Suprapubic skin (tissue), 4 donors: ENCODE results near the gene ADAMTS8. TPM values are rescaled to one million over a fixed set of nuclear protein-coding genes. Genes with fewer than 3 reads are reported as not detected.
A peak's percentile ranks its signal among the peaks of the same experiment; 100 is the strongest.

Experiments
- DNase-seq, 2 donors: peaks; one replicate each; pipeline ENCODE4 v3.0.0-alpha.2; 2019; ENCODE audit warnings: low spot score in 2 of 2
- H3K27ac ChIP-seq: fragments of 200-600 bp; sonication (generic); one replicate; pipeline ENCODE4 v1.5.1; 2019
- H3K27me3 ChIP-seq: fragments of 200-600 bp; sonication (generic); one replicate; pipeline ENCODE4 v1.5.1; 2019
- H3K36me3 ChIP-seq: fragments of 200-600 bp; sonication (generic); one replicate; pipeline ENCODE4 v1.5.1; 2019
- H3K4me1 ChIP-seq: fragments of 200-600 bp; sonication (generic); one replicate; pipeline ENCODE4 v1.5.1; 2019
- H3K4me3 ChIP-seq: fragments of 200-600 bp; sonication (generic); one replicate; pipeline ENCODE4 v1.5.1; 2019; ENCODE audit warnings: mild to moderate bottlenecking
- H3K9me3 ChIP-seq: fragments of 200-600 bp; sonication (generic); one replicate; pipeline ENCODE4 v1.5.1; 2019
- EP300 ChIP-seq: sonication (generic); formaldehyde crosslinking; IDR thresholded peaks from one replicate; pipeline ENCODE4 v1.6.1; 2017; ENCODE audit warnings: antibody characterized with exemption
- POLR2A ChIP-seq, 2 donors: fragments of 450-650 bp; IDR thresholded peaks; one replicate each; pipeline ENCODE4 v1.6.1; 2017; ENCODE audit warnings: antibody characterized with exemption in 2 of 2, mild to moderate bottlenecking in 2 of 2, moderate library complexity in 2 of 2
- POLR2AphosphoS5 ChIP-seq, 3 donors: sonication (generic); formaldehyde crosslinking; IDR thresholded peaks; one replicate each; pipeline ENCODE4 v1.6.1; 2017; ENCODE audit warnings: antibody characterized with exemption in 3 of 3
- WGBS: methylation state at CpG from one replicate; pipeline ENCODE4 v1.1.5; 2018; 5-methylcytosine and 5-hydroxymethylcytosine counted together
- total RNA-seq, 4 donors: library from RNA; depleted of rRNA; stranded (reverse); fragments of >200 nt; gene quantifications; one replicate each; pipeline ENCODE4 v1.1.0, GENCODE V29; 2016
- TF ChIP-seq, protein P1 (sequence below), 2 donors: fragments of 200-600 bp in 1 of 2; fragments of 450-650 bp in 1 of 2; sonication (generic) in 1 of 2; IDR thresholded peaks; one replicate each; pipeline ENCODE4 v1.5.1; 2016 to 2019; ENCODE audit warnings: antibody characterized with exemption in 2 of 2, mild to moderate bottlenecking in 1 of 2, moderate library complexity in 1 of 2

Gene ADAMTS8
- total RNA-seq, 4 donors from 2014 or later, result 0.30 to 0.72 (median 0.65) TPM

DNA sequence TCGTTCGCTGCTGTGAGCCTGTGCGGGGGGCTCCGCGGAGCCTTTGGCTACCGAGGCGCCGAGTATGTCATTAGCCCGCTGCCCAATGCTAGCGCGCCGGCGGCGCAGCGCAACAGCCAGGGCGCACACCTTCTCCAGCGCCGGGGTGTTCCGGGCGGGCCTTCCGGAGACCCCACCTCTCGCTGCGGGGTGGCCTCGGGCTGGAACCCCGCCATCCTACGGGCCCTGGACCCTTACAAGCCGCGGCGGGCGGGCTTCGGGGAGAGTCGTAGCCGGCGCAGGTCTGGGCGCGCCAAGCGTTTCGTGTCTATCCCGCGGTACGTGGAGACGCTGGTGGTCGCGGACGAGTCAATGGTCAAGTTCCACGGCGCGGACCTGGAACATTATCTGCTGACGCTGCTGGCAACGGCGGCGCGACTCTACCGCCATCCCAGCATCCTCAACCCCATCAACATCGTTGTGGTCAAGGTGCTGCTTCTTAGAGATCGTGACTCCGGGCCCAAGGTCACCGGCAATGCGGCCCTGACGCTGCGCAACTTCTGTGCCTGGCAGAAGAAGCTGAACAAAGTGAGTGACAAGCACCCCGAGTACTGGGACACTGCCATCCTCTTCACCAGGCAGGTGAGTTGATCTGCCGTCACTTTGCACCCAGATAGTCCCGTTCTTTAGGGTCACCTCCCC lies 21.0 kb upstream of the ADAMTS8 start:
- TF ChIP-seq POLR2AphosphoS5 (IDR thresholded peaks at IDR 0.05), result no peak
- TF ChIP-seq EP300, result no peak
- TF ChIP-seq, protein P1, sequence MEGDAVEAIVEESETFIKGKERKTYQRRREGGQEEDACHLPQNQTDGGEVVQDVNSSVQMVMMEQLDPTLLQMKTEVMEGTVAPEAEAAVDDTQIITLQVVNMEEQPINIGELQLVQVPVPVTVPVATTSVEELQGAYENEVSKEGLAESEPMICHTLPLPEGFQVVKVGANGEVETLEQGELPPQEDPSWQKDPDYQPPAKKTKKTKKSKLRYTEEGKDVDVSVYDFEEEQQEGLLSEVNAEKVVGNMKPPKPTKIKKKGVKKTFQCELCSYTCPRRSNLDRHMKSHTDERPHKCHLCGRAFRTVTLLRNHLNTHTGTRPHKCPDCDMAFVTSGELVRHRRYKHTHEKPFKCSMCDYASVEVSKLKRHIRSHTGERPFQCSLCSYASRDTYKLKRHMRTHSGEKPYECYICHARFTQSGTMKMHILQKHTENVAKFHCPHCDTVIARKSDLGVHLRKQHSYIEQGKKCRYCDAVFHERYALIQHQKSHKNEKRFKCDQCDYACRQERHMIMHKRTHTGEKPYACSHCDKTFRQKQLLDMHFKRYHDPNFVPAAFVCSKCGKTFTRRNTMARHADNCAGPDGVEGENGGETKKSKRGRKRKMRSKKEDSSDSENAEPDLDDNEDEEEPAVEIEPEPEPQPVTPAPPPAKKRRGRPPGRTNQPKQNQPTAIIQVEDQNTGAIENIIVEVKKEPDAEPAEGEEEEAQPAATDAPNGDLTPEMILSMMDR (IDR thresholded peaks at IDR 0.05), result no peak
- no peak for TF ChIP-seq POLR2A (IDR thresholded peaks at IDR 0.05)
- H3K36me3 ChIP-seq, result no peaks in the 10 kb centered on the region
- H3K27ac ChIP-seq, result peak overlapping the region; percentile 36
- DNase-seq, result no peak
- peak overlapping the region; percentile 61 for H3K4me3 ChIP-seq
- H3K4me1 ChIP-seq, result peaks cover 26% of the 10 kb centered on the region
- WGBS, result 17% methylated on average over 9 of the region's 64 CpGs
- peaks cover 20% of the 10 kb centered on the region for H3K27me3 ChIP-seq
- H3K9me3 ChIP-seq, result no peaks in the 10 kb centered on the region

DNA sequence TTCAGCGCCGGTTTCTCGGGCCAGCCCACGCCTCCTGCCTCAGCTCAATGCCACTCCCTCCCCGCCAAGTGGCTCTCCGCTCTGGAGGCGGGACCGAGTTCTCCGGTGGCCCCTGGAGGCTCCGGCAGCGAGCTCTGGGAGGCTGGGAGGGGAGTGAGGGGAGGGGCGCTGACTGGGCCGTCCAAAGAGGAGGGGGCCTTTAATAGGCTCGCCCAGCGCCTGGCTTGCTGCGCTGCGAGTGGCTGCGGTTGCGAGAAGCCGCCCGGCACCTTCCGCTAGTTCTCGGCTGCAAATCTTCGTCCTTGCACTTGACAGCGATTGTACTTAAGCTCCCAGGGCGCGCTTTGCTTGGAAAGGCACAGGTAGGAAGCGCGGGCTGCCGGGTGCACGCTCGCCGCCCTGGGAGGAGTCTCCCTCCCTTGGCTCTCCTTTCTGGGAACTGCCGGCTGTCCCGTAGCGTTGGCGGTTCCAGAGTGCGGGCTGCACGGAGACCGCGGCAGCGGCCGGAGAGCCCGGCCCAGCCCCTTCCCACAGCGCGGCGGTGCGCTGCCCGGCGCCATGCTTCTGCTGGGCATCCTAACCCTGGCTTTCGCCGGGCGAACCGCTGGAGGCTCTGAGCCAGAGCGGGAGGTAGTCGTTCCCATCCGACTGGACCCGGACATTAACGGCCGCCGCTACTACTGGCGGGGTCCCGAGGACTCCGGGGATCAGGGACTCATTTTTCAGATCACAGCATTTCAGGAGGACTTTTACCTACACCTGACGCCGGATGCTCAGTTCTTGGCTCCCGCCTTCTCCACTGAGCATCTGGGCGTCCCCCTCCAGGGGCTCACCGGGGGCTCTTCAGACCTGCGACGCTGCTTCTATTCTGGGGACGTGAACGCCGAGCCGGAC lies 20.3 kb upstream of the ADAMTS8 start, which contains the start of gene ADAMTS15:
Gene ADAMTS15 (plus strand): TSS at position 230 of the 894 bp plus-strand sequence. CDS start 329 bp downstream, at position 559.
- Histone ChIP-seq H3K27ac (peak within 1 kb of the TSS; percentile 36), H3K4me1 (peaks cover 26% of the 10 kb centered on the region), H3K9me3 (no peaks in the 10 kb centered on the region), H3K4me3 (peak within 1 kb of the TSS; percentile 61), H3K27me3 (peaks cover 20% of the 10 kb centered on the region), H3K36me3 (no peaks in the 10 kb centered on the region)
- peak; percentile 83 to 91 for DNase-seq
- 2% methylated on average over 28 of the region's 75 CpGs for WGBS
- TF ChIP-seq POLR2A (IDR thresholded peaks at IDR 0.05), result peak in 1 of 2 donors; percentile 21
- TF ChIP-seq, protein P1 (IDR thresholded peaks at IDR 0.05), result no peak

DNA sequence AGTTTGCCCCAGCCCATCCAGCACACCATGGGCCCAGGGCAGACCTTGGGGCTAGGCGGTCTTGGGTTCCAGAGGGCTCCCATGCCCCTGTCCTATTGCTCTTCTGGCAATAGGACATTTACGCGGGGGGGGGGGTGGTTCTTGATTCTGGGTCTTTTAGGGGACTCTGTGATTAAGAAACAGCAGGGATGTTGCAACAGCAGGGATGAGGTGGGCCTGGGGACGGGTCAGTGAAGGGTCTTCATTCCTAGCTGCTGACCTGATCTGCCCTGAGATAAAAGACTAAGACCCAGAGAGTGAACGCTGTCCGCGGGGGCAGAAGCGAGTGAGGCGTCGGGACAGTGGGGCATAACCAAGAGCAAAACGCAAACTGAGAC lies 19.6 kb upstream of the ADAMTS8 start:
- H3K4me1 ChIP-seq, result peaks cover 26% of the 10 kb centered on the region
- peak overlapping the region; percentile 36 for H3K27ac ChIP-seq
- DNase-seq, result no peak
- TF ChIP-seq POLR2AphosphoS5 (IDR thresholded peaks at IDR 0.05) (no peak), POLR2A (IDR thresholded peaks at IDR 0.05) (no peak), EP300 (no peak)
- TF ChIP-seq, protein P1 (IDR thresholded peaks at IDR 0.05), result no peak
- H3K27me3 ChIP-seq, result peaks cover 20% of the 10 kb centered on the region
- peak overlapping the region; percentile 61 for H3K4me3 ChIP-seq
- H3K36me3 ChIP-seq, result no peaks in the 10 kb centered on the region
- H3K9me3 ChIP-seq, result no peaks in the 10 kb centered on the region
- WGBS, result 22% methylated on average over 5 of the region's 11 CpGs

GRCh38 chr11:130445788-130446187 lies 17.4 kb upstream of the ADAMTS8 start:
- Histone ChIP-seq H3K27me3 (peaks cover 20% of the 10 kb centered on the region), H3K36me3 (no peaks in the 10 kb centered on the region), H3K9me3 (no peaks in the 10 kb centered on the region), H3K27ac (no peak overlapping the region), H3K4me1 (peaks cover 17% of the 10 kb centered on the region), H3K4me3 (no peak overlapping the region)
- no peak for DNase-seq
- WGBS, result 100% methylated on average over 3 of the region's 3 CpGs
- TF ChIP-seq EP300, result no peak
- TF ChIP-seq POLR2A (IDR thresholded peaks at IDR 0.05), result no peak
- no peak for TF ChIP-seq POLR2AphosphoS5 (IDR thresholded peaks at IDR 0.05)
- TF ChIP-seq, protein P1 (IDR thresholded peaks at IDR 0.05), result no peak

DNA sequence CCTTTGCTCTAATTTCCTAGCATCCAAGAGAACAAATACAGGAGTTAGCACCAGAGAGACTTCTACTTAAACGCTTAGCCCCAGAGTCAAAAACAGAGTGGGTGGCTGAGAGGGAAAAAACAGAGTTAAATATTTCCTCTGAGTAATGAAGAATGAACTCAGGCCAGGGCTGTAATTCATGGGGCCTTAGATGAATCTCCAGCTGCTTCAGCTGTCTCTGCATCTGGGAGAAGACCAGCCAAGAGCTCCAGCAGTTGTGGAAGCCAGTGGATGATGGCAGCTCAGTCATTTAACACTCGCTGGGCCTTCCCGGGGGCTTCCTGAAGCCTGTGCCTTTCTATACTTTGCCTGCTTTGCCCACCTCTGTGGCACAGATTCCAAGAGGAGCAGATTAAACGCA lies 14.3 kb upstream of the ADAMTS8 start:
- no peaks in the 10 kb centered on the region for H3K36me3 ChIP-seq
- TF ChIP-seq POLR2AphosphoS5 (IDR thresholded peaks at IDR 0.05), result no peak
- TF ChIP-seq, protein P1 (IDR thresholded peaks at IDR 0.05), result no peak
- no peak for TF ChIP-seq EP300
- TF ChIP-seq POLR2A (IDR thresholded peaks at IDR 0.05), result no peak
- no peaks in the 10 kb centered on the region for H3K9me3 ChIP-seq
- no peaks in the 10 kb centered on the region for H3K27me3 ChIP-seq
- H3K4me3 ChIP-seq, result no peak overlapping the region
- DNase-seq, result no peak
- WGBS, result 49% methylated on average over 4 of the region's 4 CpGs
- no peak overlapping the region for H3K27ac ChIP-seq
- H3K4me1 ChIP-seq, result no peaks in the 10 kb centered on the region
